ENCODE results near the gene KCNN3.

The KCNN3 gene

DNA sequence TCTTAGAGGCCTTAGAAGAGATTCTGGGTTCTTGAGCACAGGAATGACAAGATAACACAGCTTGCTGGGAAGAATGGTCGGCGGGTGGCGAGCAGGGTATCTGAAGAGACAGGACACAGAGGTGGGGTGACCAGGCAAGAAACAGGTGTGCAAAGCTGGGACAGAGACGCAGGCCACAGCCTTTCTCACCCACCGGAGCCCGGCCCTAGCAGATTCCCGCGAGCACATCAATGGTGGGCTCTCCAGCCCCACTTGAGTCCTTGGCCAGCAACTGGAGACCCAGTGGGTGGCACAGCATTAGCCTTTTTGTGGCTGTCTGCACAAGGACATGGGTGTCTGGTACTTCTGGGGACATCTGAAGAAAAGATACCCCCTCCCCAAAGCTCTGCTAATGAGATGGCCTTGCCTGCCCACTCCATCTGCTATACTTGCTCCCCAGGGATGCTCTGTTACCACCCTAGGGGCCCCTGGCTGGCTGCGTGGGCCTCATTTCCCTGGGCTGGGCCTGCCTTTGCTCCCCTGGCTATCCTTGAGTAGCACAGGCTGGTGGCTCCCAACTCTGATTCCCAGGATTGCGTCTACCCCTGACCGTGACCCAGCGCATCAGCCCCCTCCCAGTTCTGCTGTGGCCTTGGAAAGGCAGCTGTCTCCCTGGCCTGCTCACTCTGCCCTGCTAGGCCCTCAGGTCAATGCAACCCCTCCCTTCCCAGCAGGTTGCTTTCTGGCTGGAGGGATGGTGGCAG, 134.8 kb downstream of the KCNN3 start:
- Mint-ChIP-seq H3K36me3 (ENCODE audit: low read depth) (no peaks in the 10 kb centered on the region), H3K4me1 (peaks cover 24% of the 10 kb centered on the region), H3K9me3 (no peaks in the 10 kb centered on the region), H3K27me3 (ENCODE audit: low read depth, poor library complexity) (peaks cover 23% of the 10 kb centered on the region), H3K27ac (no peak overlapping the region), H3K4me3 (no peak overlapping the region)
- no peak for TF ChIP-seq CTCF (IDR thresholded peaks at IDR 0.05)
- no peak for DNase-seq

DNA sequence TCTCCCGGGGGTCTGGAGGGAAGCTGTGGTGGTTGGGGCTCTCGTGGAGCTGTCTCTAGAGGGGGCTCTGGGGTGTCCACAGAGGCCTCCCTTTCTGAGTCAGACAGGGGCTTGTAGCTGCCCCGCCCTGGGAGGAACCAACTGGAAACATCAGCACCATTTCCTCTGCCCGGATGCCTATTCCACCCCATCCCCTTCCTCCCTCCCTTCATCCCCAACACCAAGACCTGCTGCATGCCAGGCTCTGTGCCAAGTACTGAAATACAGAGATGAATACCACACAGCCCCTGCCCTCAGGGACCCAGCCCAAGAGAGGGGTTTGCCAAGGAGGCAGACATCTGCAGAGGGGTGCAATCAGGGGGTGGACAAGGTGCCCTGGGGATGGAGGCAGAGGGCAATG, 136.5 kb downstream of the KCNN3 start:
- DNase-seq = no peak
- no peak overlapping the region for H3K4me3 Mint-ChIP-seq
- no peaks in the 10 kb centered on the region for H3K36me3 Mint-ChIP-seq (ENCODE audit: low read depth)
- H3K27me3 Mint-ChIP-seq (ENCODE audit: low read depth, poor library complexity) = peaks cover 17% of the 10 kb centered on the region
- no peak for TF ChIP-seq CTCF (IDR thresholded peaks at IDR 0.05)
- no peaks in the 10 kb centered on the region for H3K9me3 Mint-ChIP-seq
- H3K27ac Mint-ChIP-seq = no peak overlapping the region
- peaks cover 40% of the 10 kb centered on the region for H3K4me1 Mint-ChIP-seq

GRCh38 chr1:154730986-154731489, 139.0 kb downstream of the KCNN3 start:
- no peak for TF ChIP-seq CTCF (IDR thresholded peaks at IDR 0.05)
- DNase-seq = no peak
- Mint-ChIP-seq H3K36me3 (ENCODE audit: low read depth) (no peaks in the 10 kb centered on the region), H3K4me1 (peaks cover 61% of the 10 kb centered on the region), H3K27ac (no peak overlapping the region), H3K4me3 (no peak overlapping the region), H3K27me3 (ENCODE audit: low read depth, poor library complexity) (peaks cover 12% of the 10 kb centered on the region), H3K9me3 (no peaks in the 10 kb centered on the region)

- H3K4me1 Mint-ChIP-seq = peaks cover 61% of the 10 kb centered on the region
- H3K36me3 Mint-ChIP-seq (ENCODE audit: low read depth) = no peaks in the 10 kb centered on the region
- peaks cover 12% of the 10 kb centered on the region for H3K27me3 Mint-ChIP-seq (ENCODE audit: low read depth, poor library complexity)
- no peaks in the 10 kb centered on the region for H3K9me3 Mint-ChIP-seq
- H3K27ac Mint-ChIP-seq = no peak overlapping the region
- H3K4me3 Mint-ChIP-seq = no peak overlapping the region
- no peak for TF ChIP-seq CTCF (IDR thresholded peaks at IDR 0.05)
- no peak for DNase-seq
Observed at GRCh38 chr1:154730259-154730658, 139.8 kb downstream of the KCNN3 start.

GRCh38 chr1:154729577-154729976, 140.5 kb downstream of the KCNN3 start:
- Mint-ChIP-seq H3K27me3 (ENCODE audit: low read depth, poor library complexity) (peaks cover 12% of the 10 kb centered on the region), H3K4me1 (peaks cover 61% of the 10 kb centered on the region), H3K36me3 (ENCODE audit: low read depth) (no peaks in the 10 kb centered on the region), H3K27ac (no peak overlapping the region), H3K4me3 (no peak overlapping the region), H3K9me3 (no peaks in the 10 kb centered on the region)
- DNase-seq = no peak
- TF ChIP-seq CTCF (IDR thresholded peaks at IDR 0.05) = no peak

DNA sequence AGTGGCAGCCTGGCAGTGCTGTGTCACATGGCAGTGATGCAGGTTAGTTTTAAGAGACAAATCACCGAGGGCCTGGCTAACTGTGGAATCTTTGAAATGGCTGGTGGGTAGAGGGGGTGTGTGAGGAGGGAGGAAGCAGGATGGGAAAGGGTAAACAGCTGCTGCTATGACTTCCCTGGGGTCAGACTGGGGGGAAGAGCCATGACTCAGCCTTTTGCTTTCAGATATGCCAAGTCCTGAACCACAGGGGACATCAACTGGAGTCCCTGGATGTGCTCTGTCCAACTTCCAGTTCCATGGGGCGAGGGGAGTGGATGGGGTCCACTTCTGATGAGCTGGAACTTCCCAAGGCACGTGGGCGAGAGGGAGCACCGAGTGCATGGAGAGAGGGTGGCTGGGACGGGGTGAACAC, 141.0 kb downstream of the KCNN3 start:
- Mint-ChIP-seq H3K4me1 (peaks cover 65% of the 10 kb centered on the region), H3K9me3 (no peaks in the 10 kb centered on the region)

More for the DNA sequence above, 141.0 kb downstream of the KCNN3 start:
- H3K36me3 Mint-ChIP-seq (ENCODE audit: low read depth) = no peaks in the 10 kb centered on the region
- H3K4me3 Mint-ChIP-seq = no peak overlapping the region
- no peak overlapping the region for H3K27ac Mint-ChIP-seq
- peaks cover 12% of the 10 kb centered on the region for H3K27me3 Mint-ChIP-seq (ENCODE audit: low read depth, poor library complexity)
- TF ChIP-seq CTCF (IDR thresholded peaks at IDR 0.05) = no peak
- no peak for DNase-seq
